Endodermal cell (in vitro differentiated cells): ENCODE results near the gene SUFU. TPM values are rescaled to one million over a fixed set of nuclear protein-coding genes. Genes with fewer than 3 reads are reported as not detected.

Source experiments
- DNase-seq: peaks from one replicate; pipeline ENCODE4 v3.0.0-alpha.2; 2017
- H3K27ac ChIP-seq: 2 replicates; pipeline ENCODE4 v1.5.1; 2013; ENCODE audit warnings: mild to moderate bottlenecking, low read depth, low read length, moderate library complexity
- H3K27me3 ChIP-seq: 2 replicates; pipeline ENCODE4 v1.6.1; 2013; ENCODE audit warnings: mild to moderate bottlenecking, low read length, moderate library complexity; ENCODE audit not compliant: insufficient read depth, control insufficient read depth, poor library complexity, severe bottlenecking
- H3K36me3 ChIP-seq: 2 replicates; pipeline ENCODE4 v1.7.0; 2013; ENCODE audit warnings: mild to moderate bottlenecking, low read length, moderate library complexity; ENCODE audit not compliant: control insufficient read depth, insufficient read depth
- H3K4me1 ChIP-seq: one replicate; pipeline ENCODE4 v1.7.0; 2013; ENCODE audit warnings: low read length; ENCODE audit not compliant: control insufficient read depth, insufficient read depth
- H3K4me3 ChIP-seq: 2 replicates; pipeline ENCODE4 v1.5.1; 2013; ENCODE audit warnings: mild to moderate bottlenecking, low read length, moderate library complexity
- H3K9ac ChIP-seq: 2 replicates; pipeline ENCODE4 v1.6.1; 2013; ENCODE audit warnings: mild to moderate bottlenecking, low read length, moderate library complexity; ENCODE audit not compliant: poor library complexity, severe bottlenecking; ENCODE audit errors: extremely low read depth
- H3K9me3 ChIP-seq: 2 replicates; pipeline ENCODE4 v1.6.1; 2013; ENCODE audit warnings: mild to moderate bottlenecking, low read length, moderate library complexity; ENCODE audit not compliant: control insufficient read depth
- H3K27ac Mint-ChIP-seq: 2 replicates; pipeline ENCODE4 v1.8.0; 2020; ENCODE audit warnings: mixed read lengths
- H3K27me3 Mint-ChIP-seq: 2 replicates; pipeline ENCODE4 v1.8.0; 2021; ENCODE audit warnings: mild to moderate bottlenecking, mixed read lengths; ENCODE audit not compliant: insufficient read depth
- H3K36me3 Mint-ChIP-seq: 2 replicates; pipeline ENCODE4 v1.8.0; 2020; ENCODE audit warnings: low read depth, mixed read lengths
- H3K4me1 Mint-ChIP-seq: 2 replicates; pipeline ENCODE4 v1.8.0; 2020; ENCODE audit warnings: mixed read lengths
- H3K4me3 Mint-ChIP-seq: 2 replicates; pipeline ENCODE4 v1.8.0; 2020; ENCODE audit warnings: mild to moderate bottlenecking, moderate library complexity, mixed read lengths
- H3K9me3 Mint-ChIP-seq: 2 replicates; pipeline ENCODE4 v1.8.0; 2020; ENCODE audit warnings: mild to moderate bottlenecking, mixed read lengths
- WGBS, 2 experiments: methylation state at CpG; one replicate each; pipeline versions ENCODE4 v1.1.5 to v1.1.7; 2013; ENCODE audit warnings: missing lambda C conversion rate in 2 of 2, mixed read lengths in 1 of 2; ENCODE audit not compliant: insufficient coverage in 1 of 2, insufficient read length in 1 of 2; 5-methylcytosine and 5-hydroxymethylcytosine counted together
- total RNA-seq, 2 donors: library from RNA; stranded (reverse); fragmentation: NEBNext Ultra II Directional in 1 of 2; extraction: Animal tissue kit (Norgen Biotek cat#: 25700) in 1 of 2; gene quantifications; 2 replicates in 1 of 2; 3 replicates in 1 of 2; pipeline ENCODE4 v1.2.1, GENCODE V29; 2021
- TF ChIP-seq, protein P1 (sequence below): fragments of 200-600 bp; sonication (generic); conservative IDR thresholded peaks from 2 replicates; pipeline ENCODE4 v1.5.0; 2021; ENCODE audit warnings: antibody characterized with exemption, mild to moderate bottlenecking

The SUFU gene
- total RNA-seq, 2 donors from 2014 or later: 19.1 to 20.6 TPM

DNA sequence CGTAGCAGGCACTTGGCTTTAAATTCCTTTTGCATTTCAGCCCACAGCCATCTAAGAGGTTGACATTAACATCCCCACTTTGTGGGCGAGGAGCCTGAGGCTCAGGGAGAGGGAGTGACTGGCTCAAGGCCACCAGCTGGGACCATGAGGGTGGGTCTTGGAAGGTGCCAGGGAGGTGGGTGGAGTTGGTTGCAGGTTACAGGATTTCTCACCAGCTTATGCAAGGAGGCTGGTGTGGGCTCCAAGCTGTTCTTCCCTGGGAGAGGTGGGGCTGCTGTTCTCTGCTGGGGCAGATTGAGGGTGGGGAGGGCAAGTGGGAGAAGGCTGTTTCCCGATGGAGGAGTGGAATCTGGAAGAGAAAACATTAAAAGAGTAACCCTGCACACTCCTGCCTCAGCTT, 38.3 kb upstream of the SUFU start:
- Histone ChIP-seq H3K4me1 (no peaks in the 10 kb centered on the region), H3K4me3 (no peak overlapping the region), H3K27ac (no peak overlapping the region), H3K9me3 (no peaks in the 10 kb centered on the region), H3K36me3 (no peaks in the 10 kb centered on the region), H3K27me3 (peaks cover 11% of the 10 kb centered on the region), H3K9ac (no peak overlapping the region)
- Mint-ChIP-seq H3K4me1 (peaks cover 36% of the 10 kb centered on the region), H3K4me3 (no peak overlapping the region), H3K9me3 (no peaks in the 10 kb centered on the region), H3K36me3 (peaks cover 2% of the 10 kb centered on the region), H3K27ac (no peak overlapping the region), H3K27me3 (peaks cover 15% of the 10 kb centered on the region)
- TF ChIP-seq, protein P1, sequence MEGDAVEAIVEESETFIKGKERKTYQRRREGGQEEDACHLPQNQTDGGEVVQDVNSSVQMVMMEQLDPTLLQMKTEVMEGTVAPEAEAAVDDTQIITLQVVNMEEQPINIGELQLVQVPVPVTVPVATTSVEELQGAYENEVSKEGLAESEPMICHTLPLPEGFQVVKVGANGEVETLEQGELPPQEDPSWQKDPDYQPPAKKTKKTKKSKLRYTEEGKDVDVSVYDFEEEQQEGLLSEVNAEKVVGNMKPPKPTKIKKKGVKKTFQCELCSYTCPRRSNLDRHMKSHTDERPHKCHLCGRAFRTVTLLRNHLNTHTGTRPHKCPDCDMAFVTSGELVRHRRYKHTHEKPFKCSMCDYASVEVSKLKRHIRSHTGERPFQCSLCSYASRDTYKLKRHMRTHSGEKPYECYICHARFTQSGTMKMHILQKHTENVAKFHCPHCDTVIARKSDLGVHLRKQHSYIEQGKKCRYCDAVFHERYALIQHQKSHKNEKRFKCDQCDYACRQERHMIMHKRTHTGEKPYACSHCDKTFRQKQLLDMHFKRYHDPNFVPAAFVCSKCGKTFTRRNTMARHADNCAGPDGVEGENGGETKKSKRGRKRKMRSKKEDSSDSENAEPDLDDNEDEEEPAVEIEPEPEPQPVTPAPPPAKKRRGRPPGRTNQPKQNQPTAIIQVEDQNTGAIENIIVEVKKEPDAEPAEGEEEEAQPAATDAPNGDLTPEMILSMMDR: no peak
- DNase-seq: peak; percentile 74
- 69 to 90% methylated on average over 2 to 3 of the region's 3 CpGs for WGBS, 2 experiments

DNA sequence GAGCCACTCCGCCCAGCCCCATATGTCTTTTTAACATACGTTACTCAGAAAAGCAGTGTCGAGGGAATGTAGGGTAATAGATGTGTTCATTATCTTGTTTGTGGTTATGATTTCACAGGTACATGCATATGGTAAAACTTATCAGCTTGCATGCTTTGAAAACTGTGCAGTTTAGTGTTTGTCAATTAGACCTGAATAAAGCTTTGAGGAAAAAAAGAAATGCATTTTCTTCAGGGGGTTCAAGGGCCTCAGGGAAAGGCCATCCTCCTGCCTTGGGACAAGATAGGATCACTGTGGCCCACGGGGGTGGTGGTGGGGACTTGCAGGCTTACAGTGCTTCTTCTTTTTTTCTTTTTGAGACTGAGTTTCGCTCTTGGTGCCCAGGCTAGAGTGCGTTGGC, 36.5 kb upstream of the SUFU start:
- WGBS, 2 experiments: 79 to 90% methylated on average over 4 to 6 of the region's 6 CpGs
- Mint-ChIP-seq H3K27ac (no peak overlapping the region), H3K4me1 (peaks cover 21% of the 10 kb centered on the region), H3K36me3 (peaks cover 2% of the 10 kb centered on the region), H3K9me3 (no peaks in the 10 kb centered on the region), H3K27me3 (peaks cover 8% of the 10 kb centered on the region), H3K4me3 (no peak overlapping the region)
- no peaks in the 10 kb centered on the region for H3K4me1 ChIP-seq
- H3K36me3 ChIP-seq: no peaks in the 10 kb centered on the region
- H3K9ac ChIP-seq: no peak overlapping the region
- H3K4me3 ChIP-seq: no peak overlapping the region
- peaks cover 6% of the 10 kb centered on the region for H3K27me3 ChIP-seq
- no peak overlapping the region for H3K27ac ChIP-seq
- TF ChIP-seq, protein P1: no peak
- no peak for DNase-seq
- no peaks in the 10 kb centered on the region for H3K9me3 ChIP-seq

DNA sequence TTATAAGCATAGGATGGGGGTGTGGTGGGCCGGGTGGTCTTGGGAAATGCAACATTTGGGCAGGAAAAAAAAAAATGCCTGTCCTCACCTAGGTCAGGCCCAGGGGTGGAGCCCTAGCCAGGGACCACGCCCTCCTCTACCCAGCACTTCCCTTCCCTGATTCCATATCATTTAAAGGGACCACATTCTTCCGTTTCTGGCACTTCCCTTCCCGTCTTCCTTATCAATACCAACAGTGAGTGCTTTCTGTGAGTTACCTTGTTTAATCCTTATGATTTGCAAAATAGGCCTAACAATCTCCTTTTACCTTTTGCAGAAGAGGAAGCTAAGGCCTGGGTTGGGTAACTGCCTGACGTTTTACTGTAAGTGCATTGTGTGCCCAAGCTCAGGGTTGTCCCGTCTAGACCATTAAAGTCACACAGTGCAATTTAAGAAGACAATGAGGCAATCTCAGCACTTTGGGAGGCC, 35.8 kb upstream of the SUFU start:
- no peaks in the 10 kb centered on the region for H3K9me3 Mint-ChIP-seq
- H3K9ac ChIP-seq: no peak overlapping the region
- peaks cover 2% of the 10 kb centered on the region for H3K27me3 Mint-ChIP-seq
- H3K36me3 ChIP-seq: no peaks in the 10 kb centered on the region
- no peak overlapping the region for H3K27ac ChIP-seq
- TF ChIP-seq, protein P1: no peak
- no peak overlapping the region for H3K27ac Mint-ChIP-seq
- no peak overlapping the region for H3K4me3 ChIP-seq
- no peaks in the 10 kb centered on the region for H3K4me1 ChIP-seq
- peaks cover 2% of the 10 kb centered on the region for H3K36me3 Mint-ChIP-seq
- H3K4me1 Mint-ChIP-seq: peaks cover 14% of the 10 kb centered on the region
- H3K27me3 ChIP-seq: no peaks in the 10 kb centered on the region
- WGBS, 2 experiments: 86% methylated on average over 5 to 6 of the region's 6 CpGs
- H3K9me3 ChIP-seq: no peaks in the 10 kb centered on the region
- DNase-seq: no peak
- no peak overlapping the region for H3K4me3 Mint-ChIP-seq
